Heart left ventricle (tissue), 16 donors: ENCODE measurements around the gene H2AZ1. TPM values are rescaled to one million over a fixed set of nuclear protein-coding genes. Genes with fewer than 3 reads are reported as not detected.

Experiments
- ATAC-seq, 4 donors: fragments of 200-7000 bp; cut with Tn5 transposase; one replicate each; pipeline ENCODE4 v1.9.1; 2020 to 2022; ENCODE audit warnings: moderate library complexity in 4 of 4, mild to moderate bottlenecking in 3 of 4, moderate number of reproducible peaks in 1 of 4
- DNase-seq, 5 donors: peaks; one replicate each; pipeline ENCODE4 v3.0.0-alpha.2; 2020
- H3K27ac ChIP-seq, 12 donors: fragments of 200-600 bp; sonication (generic) in 4 of 12; one replicate each; pipeline versions ENCODE4 v1.5.0 to v1.8.0; 2016 to 2022; ENCODE audit warnings: mild to moderate bottlenecking in 2 of 12
- H3K27me3 ChIP-seq, 9 donors: fragments of 200-600 bp; sonication (generic) in 2 of 9; one replicate each; pipeline versions ENCODE4 v1.5.1 to v1.8.0; 2016 to 2022; ENCODE audit warnings: mild to moderate bottlenecking in 3 of 9
- H3K36me3 ChIP-seq, 9 donors: fragments of 200-600 bp; sonication (generic) in 2 of 9; one replicate each; pipeline versions ENCODE4 v1.5.0 to v1.8.0; 2018 to 2022; ENCODE audit warnings: mild to moderate bottlenecking in 2 of 9
- H3K4me1 ChIP-seq, 12 donors: fragments of 200-600 bp; sonication (generic) in 4 of 12; one replicate each; pipeline versions ENCODE4 v1.5.0 to v1.8.0; 2016 to 2022; ENCODE audit warnings: mild to moderate bottlenecking in 3 of 12
- H3K4me3 ChIP-seq, 12 donors: fragments of 200-600 bp; sonication (generic) in 4 of 12; one replicate each; pipeline versions ENCODE4 v1.5.0 to v1.8.0; 2017 to 2022; ENCODE audit warnings: mild to moderate bottlenecking in 9 of 12, moderate library complexity in 4 of 12
- H3K9me3 ChIP-seq, 12 donors: fragments of 200-600 bp; sonication (generic) in 4 of 12; one replicate each; pipeline versions ENCODE4 v1.5.0 to v1.8.0; 2016 to 2022; ENCODE audit warnings: mild to moderate bottlenecking in 1 of 12
- CTCF ChIP-seq, 12 donors: fragments of 200-600 bp; sonication (generic) in 4 of 12; IDR thresholded peaks; one replicate each; pipeline versions ENCODE4 v1.5.0 to v1.8.0; 2018 to 2022; ENCODE audit warnings: antibody characterized with exemption in 12 of 12, mild to moderate bottlenecking in 5 of 12
- POLR2A ChIP-seq, 2 donors: fragments of 450-650 bp; IDR thresholded peaks; one replicate each; pipeline ENCODE4 v1.6.1; 2017; ENCODE audit warnings: antibody characterized with exemption in 2 of 2, mild to moderate bottlenecking in 2 of 2, moderate library complexity in 2 of 2
- WGBS, 4 donors: extraction: QIAGEN DNeasy Blood & Tissue Kit in 2 of 4; methylation state at CpG; one replicate each; pipeline versions ENCODE4 v1.1.5 to v1.1.7; 2013 to 2018; 5-methylcytosine and 5-hydroxymethylcytosine counted together
- intact Hi-C, 10 donors: fragments of 100-400 bp; cut with DNase I; formaldehyde crosslinking; loops; one replicate each; pipeline versions ENCODE4 v1.11.1 to v1.14.2; 2022
- polyA plus RNA-seq, 2 donors: library from polyadenylated mRNA; stranded (reverse); fragments of 200-250 nt; gene quantifications; one replicate each; pipeline ENCODE4 v1.2.3, GENCODE V29; 2013
- total RNA-seq, 9 donors: library from RNA; depleted of rRNA in 2 of 9; stranded (reverse); fragments of >200 nt in 2 of 9; fragmentation: NEBNext Ultra II Directional in 3 of 9; extraction: Animal tissue kit (Norgen Biotek cat#: 25700) in 3 of 9; gene quantifications; one replicate each; pipeline versions ENCODE4 v1.1.0 to v1.2.4, GENCODE V29; 2016 to 2023
- donor health status: ischemic (EF 13 %, LVEDD 7.1; RV severe dilation, severe dysfunction).
- donor health status: healthy with polysubstance abuse.
- donor health status: DM: no; HTN: yes; CAD: no.
- donor health status: DM: no; HTN: no; CAD: no.
- donor health status: ischemic (EF 25% LVEDD 6.9; RV normal size, moderate dysfunction).
- donor health status: ischemic (EF 25% LVEDD 5.7; RV mildly dilated, moderate dysfunction).
- donor health status: healthy.
- donor health status: DM: yes; HTN: yes; CAD: no.
- donor health status: ischemic (EF 35%, LVEDD 5.7; RV mildly dilated, moderate dysfunction).
- donor health status: nonischemic (EF 11% LVEDD 7.7; RV severe dilation, severe dysfunction).
- donor health status: DM: yes; HTN: yes; CAD: no.
- donor health status: PGD.
- donor health status: ischemic (EF 29% LVEDD 5.4; RV normal size, mild dysfunction).
- donor health status: nonischemic (EF 23%, LVEDD 6.1; RV moderate dilation, normal function).

H2AZ1 gene
- total and polyA plus RNA-seq, 11 donors: 41.1 to 255 (median 81.9) TPM

- peaks cover 0 to 14% (median 1%) of the 10 kb centered on the region in 12 donors for H3K4me1 ChIP-seq
- no peak overlapping the region for H3K4me3 ChIP-seq
- H3K36me3 ChIP-seq: peaks cover 0 to 25% (median 0%) of the 10 kb centered on the region in 9 donors
- H3K9me3 ChIP-seq: peaks cover 0 to 32% (median 17%) of the 10 kb centered on the region in 12 donors
- ATAC-seq (no peak), DNase-seq (no peak)
- intact Hi-C loops: no loop called here
- no peaks in the 10 kb centered on the region for H3K27me3 ChIP-seq
- TF ChIP-seq CTCF (IDR thresholded peaks at IDR 0.05): no peak
- TF ChIP-seq POLR2A (IDR thresholded peaks at IDR 0.05): no peak
- 92 to 97% (median 93%) methylated on average over 3 of the region's 3 CpGs for WGBS, 4 donors
- no peak overlapping the region for H3K27ac ChIP-seq
These were observed 11.8 kb downstream of the H2AZ1 start for GRCh38 chr4:99938243-99938753.

GRCh38 chr4:99934891-99935290, 15.2 kb downstream of the H2AZ1 start:
- intact Hi-C loops: no loop called here
- DNase-seq (no peak), ATAC-seq (no peak)
- peaks cover 0 to 24% (median 0%) of the 10 kb centered on the region in 9 donors for H3K36me3 ChIP-seq
- H3K27ac ChIP-seq: no peak overlapping the region
- H3K4me1 ChIP-seq: peaks cover 0 to 7% (median 0%) of the 10 kb centered on the region in 12 donors
- H3K27me3 ChIP-seq: no peaks in the 10 kb centered on the region
- no peak overlapping the region for H3K4me3 ChIP-seq
- no peak for TF ChIP-seq POLR2A (IDR thresholded peaks at IDR 0.05)
- no peak for TF ChIP-seq CTCF (IDR thresholded peaks at IDR 0.05)
- peaks cover 0 to 32% (median 17%) of the 10 kb centered on the region in 12 donors for H3K9me3 ChIP-seq

- TF ChIP-seq POLR2A (IDR thresholded peaks at IDR 0.05): no peak
- no peak for TF ChIP-seq CTCF (IDR thresholded peaks at IDR 0.05)
- intact Hi-C loops: no loop called here
- Histone ChIP-seq H3K9me3 (no peaks in the 10 kb centered on the region), H3K4me3 (no peak overlapping the region), H3K27ac (no peak overlapping the region), H3K4me1 (peaks cover 0 to 7% (median 0%) of the 10 kb centered on the region in 12 donors), H3K27me3 (no peaks in the 10 kb centered on the region), H3K36me3 (peaks cover 0 to 58% (median 20%) of the 10 kb centered on the region in 9 donors)
- DNase-seq (no peak), ATAC-seq (no peak)
- 83 to 90% (median 88%) methylated on average over 2 of the region's 2 CpGs for WGBS, 4 donors
These were observed 22.5 kb downstream of the H2AZ1 start for GRCh38 chr4:99927566-99927965.

- TF ChIP-seq POLR2A (IDR thresholded peaks at IDR 0.05) (no peak), CTCF (IDR thresholded peaks at IDR 0.05) (no peak)
- peaks cover 0 to 81% (median 67%) of the 10 kb centered on the region in 9 donors for H3K36me3 ChIP-seq
- H3K4me3 ChIP-seq: no peak overlapping the region
- DNase-seq: no peak
- 96 to 100% (median 97%) methylated on average over 3 of the region's 3 CpGs for WGBS, 4 donors
- no peak for ATAC-seq
- H3K4me1 ChIP-seq: no peaks in the 10 kb centered on the region
- H3K9me3 ChIP-seq: peaks cover 0 to 13% (median 2%) of the 10 kb centered on the region in 12 donors
- H3K27ac ChIP-seq: no peak overlapping the region
- no peaks in the 10 kb centered on the region for H3K27me3 ChIP-seq
- intact Hi-C loops: no loop called here
These were observed 28.9 kb downstream of the H2AZ1 start for GRCh38 chr4:99921174-99921573.
